CD4-positive, alpha-beta T cell treated with Interleukin-4 for 1 hour (primary cell): ENCODE results near the gene RPS6KA1.
"Not testable (repeated sequence)": the region's sequence is repeated elsewhere in the genome, so short reads cannot be mapped to it uniquely, and the experiment has no call there.

Experiments
- DNase-seq, 2 donors: peaks; one replicate each; pipeline ENCODE4 v3.0.0-alpha.2; 2020 to 2022

Gene RPS6KA1

GRCh38 chr1:26603856-26604255 is 74.3 kb downstream of the RPS6KA1 start:
- DNase-seq = no peak

- DNase-seq = no peak
These were observed 77.6 kb downstream of the RPS6KA1 start for GRCh38 chr1:26607186-26607585.

- DNase-seq = no peak
These were observed 79.3 kb downstream of the RPS6KA1 start for GRCh38 chr1:26608895-26609294.

- DNase-seq = no peak
These were observed 81.2 kb downstream of the RPS6KA1 start for GRCh38 chr1:26610781-26611180.

GRCh38 chr1:26612627-26613026 is 83.1 kb downstream of the RPS6KA1 start:
- DNase-seq = not testable (repeated sequence)

GRCh38 chr1:26614655-26615411 is 85.3 kb downstream of the RPS6KA1 start:
- DNase-seq = no peak

- no peak for DNase-seq
These were observed 87.3 kb downstream of the RPS6KA1 start for GRCh38 chr1:26616881-26617280.

GRCh38 chr1:26618561-26618960 is 89.0 kb downstream of the RPS6KA1 start:
- DNase-seq = no peak
